ENCODE results near the gene NRARP. TPM values are rescaled to one million over a fixed set of nuclear protein-coding genes. Genes with fewer than 3 reads are reported as not detected.
A peak's percentile ranks its signal among the peaks of the same experiment; 100 is the strongest.

The NRARP gene
- total RNA-seq, 3 donors from 2014 or later = 2.1 to 6.9 (median 3.5) TPM

GRCh38 chr9:137303893-137304382 lies 1.9 kb upstream of the NRARP start:
- Histone ChIP-seq H3K9me3 (no peaks in the 10 kb centered on the region), H3K4me1 (peaks cover 17 to 35% of the 10 kb centered on the region in 2 donors), H3K27ac (peak overlapping the region; percentile 89 to 93), H3K4me3 (peak overlapping the region in 1 of 3 donors; percentile 23), H3K36me3 (no peaks in the 10 kb centered on the region), H3K27me3 (peaks cover 0 to 2% of the 10 kb centered on the region in 2 donors)
- intact Hi-C loops (cut with DNase I; ENCODE audit: low total_unique reads) = no loop called here
- TF ChIP-seq POLR2AphosphoS5 (IDR thresholded peaks at IDR 0.05) = no peak
- TF ChIP-seq CTCF (IDR thresholded peaks at IDR 0.05) = no peak
- TF ChIP-seq POLR2A (IDR thresholded peaks at IDR 0.05) = no peak
- no peak for DNase-seq (ENCODE audit: low spot score in 2 of 2)

- DNase-seq (ENCODE audit: low spot score in 2 of 2) = peak in 1 of 2 donors; percentile 64
- peaks cover 0 to 2% of the 10 kb centered on the region in 2 donors for H3K27me3 ChIP-seq
- TF ChIP-seq CTCF (IDR thresholded peaks at IDR 0.05) (no peak), POLR2A (IDR thresholded peaks at IDR 0.05) (no peak), POLR2AphosphoS5 (IDR thresholded peaks at IDR 0.05) (no peak)
- H3K4me3 ChIP-seq = peak overlapping the region in 2 of 3 donors; percentile 55 to 76
- intact Hi-C loops (cut with DNase I; ENCODE audit: low total_unique reads) = no loop called here
- peak overlapping the region; percentile 89 to 93 for H3K27ac ChIP-seq
- H3K9me3 ChIP-seq = no peaks in the 10 kb centered on the region
- H3K36me3 ChIP-seq = no peaks in the 10 kb centered on the region
- peaks cover 20 to 35% of the 10 kb centered on the region in 2 donors for H3K4me1 ChIP-seq
Measured at GRCh38 chr9:137303151-137303892, 1.3 kb upstream of the NRARP start.

GRCh38 chr9:137302449-137303150 lies 529 bp upstream of the NRARP start:
- DNase-seq (ENCODE audit: low spot score in 2 of 2) = peak in 1 of 2 donors; percentile 57
- Histone ChIP-seq H3K27me3 (peaks cover 0 to 2% of the 10 kb centered on the region in 2 donors), H3K36me3 (no peaks in the 10 kb centered on the region), H3K9me3 (no peaks in the 10 kb centered on the region), H3K4me1 (peaks cover 26 to 35% of the 10 kb centered on the region in 2 donors), H3K4me3 (peak overlapping the region; percentile 29 to 76 (median 55)), H3K27ac (peak overlapping the region; percentile 89 to 93)
- TF ChIP-seq POLR2A (IDR thresholded peaks at IDR 0.05) (no peak), POLR2AphosphoS5 (IDR thresholded peaks at IDR 0.05) (no peak), CTCF (IDR thresholded peaks at IDR 0.05) (peak; percentile 53 to 70 (median 65))
- intact Hi-C loops (cut with DNase I; ENCODE audit: low total_unique reads) = no loop called here

GRCh38 chr9:137301081-137301947 lies 757 bp downstream of the NRARP start:
- peaks cover 0 to 2% of the 10 kb centered on the region in 2 donors for H3K27me3 ChIP-seq
- DNase-seq (ENCODE audit: low spot score in 2 of 2) = no peak
- intact Hi-C loops (cut with DNase I; ENCODE audit: low total_unique reads) = loop anchor here (1.0 kb wide), 1 partner anchor 32 kb away; no protein-coding TSS in a partner anchor
- no peaks in the 10 kb centered on the region for H3K9me3 ChIP-seq
- peak overlapping the region; percentile 55 to 72 for H3K27ac ChIP-seq
- peak overlapping the region; percentile 43 to 76 (median 59) for H3K4me3 ChIP-seq
- TF ChIP-seq POLR2A (IDR thresholded peaks at IDR 0.05) (no peak), CTCF (IDR thresholded peaks at IDR 0.05) (peak in 1 of 3 donors; percentile 3)
- H3K4me1 ChIP-seq = peaks cover 22% of the 10 kb centered on the region in 2 donors
- H3K36me3 ChIP-seq = no peaks in the 10 kb centered on the region
